Heart right ventricle (tissue), 16 donors: Measurements from ENCODE around the gene COL15A1. TPM values are rescaled to one million over a fixed set of nuclear protein-coding genes. Genes with fewer than 3 reads are reported as not detected.

Experiments used
- ATAC-seq, 8 donors: fragments of 200-7000 bp; cut with Tn5 transposase; one replicate each; pipeline ENCODE4 v1.9.1; 2020; ENCODE audit warnings: mild to moderate bottlenecking in 8 of 8, moderate library complexity in 8 of 8, moderate number of reproducible peaks in 1 of 8
- DNase-seq, 2 donors: peaks; one replicate each; pipeline ENCODE4 v3.0.0-alpha.2; 2020
- H3K27ac ChIP-seq, 10 donors: fragments of 200-600 bp; sonication (generic) in 2 of 10; one replicate each; pipeline versions ENCODE4 v1.5.0 to v1.8.0; 2020 to 2022; ENCODE audit warnings: mild to moderate bottlenecking in 3 of 10
- H3K27me3 ChIP-seq, 7 donors: fragments of 200-600 bp; one replicate each; pipeline ENCODE4 v1.8.0; 2021 to 2022; ENCODE audit warnings: mild to moderate bottlenecking in 2 of 7
- H3K36me3 ChIP-seq, 9 donors: fragments of 200-600 bp; sonication (generic) in 1 of 9; one replicate each; pipeline versions ENCODE4 v1.5.0 to v1.8.0; 2020 to 2022; ENCODE audit warnings: mild to moderate bottlenecking in 2 of 9
- H3K4me1 ChIP-seq, 9 donors: fragments of 200-600 bp; sonication (generic) in 1 of 9; one replicate each; pipeline versions ENCODE4 v1.5.0 to v1.8.0; 2020 to 2022; ENCODE audit warnings: mild to moderate bottlenecking in 4 of 9
- H3K4me3 ChIP-seq, 10 donors: fragments of 200-600 bp; sonication (generic) in 2 of 10; one replicate each; pipeline versions ENCODE4 v1.5.0 to v1.8.0; 2020 to 2022; ENCODE audit warnings: mild to moderate bottlenecking in 7 of 10, moderate library complexity in 2 of 10
- H3K9me3 ChIP-seq, 11 donors: fragments of 200-600 bp in 10 of 11; sonication (generic) in 2 of 11; one replicate each; pipeline versions ENCODE4 v1.5.0 to v1.8.0; 2013 to 2022; ENCODE audit warnings: mild to moderate bottlenecking in 2 of 11, control low read depth in 1 of 11, moderate library complexity in 1 of 11
- CTCF ChIP-seq, 9 donors: fragments of 200-600 bp; sonication (generic) in 2 of 9; IDR thresholded peaks; one replicate each; pipeline versions ENCODE4 v1.5.0 to v1.8.0; 2021 to 2022; ENCODE audit warnings: antibody characterized with exemption in 9 of 9, mild to moderate bottlenecking in 5 of 9, moderate library complexity in 1 of 9
- WGBS, 2 donors: extraction: QIAGEN DNeasy Blood & Tissue Kit; methylation state at CpG; one replicate each; pipeline ENCODE4 v1.1.7; 2013; ENCODE audit warnings: inconsistent platforms in 1 of 2; 5-methylcytosine and 5-hydroxymethylcytosine counted together
- intact Hi-C, 10 donors: fragments of 100-400 bp; cut with DNase I; formaldehyde crosslinking; loops; one replicate each; pipeline versions ENCODE4 v1.11.1 to v1.14.2; 2022
- polyA plus RNA-seq, 2 donors: library from polyadenylated mRNA; stranded (reverse); fragments of 200-250 nt; gene quantifications; one replicate each; pipeline ENCODE4 v1.2.3, GENCODE V29; 2013
- total RNA-seq, 10 donors: library from RNA; stranded (reverse); fragmentation: NEBNext Ultra II Directional in 3 of 10; extraction: Animal tissue kit (Norgen Biotek cat#: 25700) in 3 of 10; gene quantifications; one replicate each; pipeline versions ENCODE4 v1.2.1 to v1.2.4, GENCODE V29; 2021 to 2023
- donor health status: Arrhythmogenic right ventricular cardiomyopathy.
- donor health status: ischemic (EF 13 %, LVEDD 7.1; RV severe dilation, severe dysfunction).
- donor health status: healthy with polysubstance abuse.
- donor health status: DM: no; HTN: yes; CAD: no.
- donor health status: DM: no; HTN: no; CAD: no.
- donor health status: ischemic (EF 25% LVEDD 6.9; RV normal size, moderate dysfunction).
- donor health status: ischemic (EF 25% LVEDD 5.7; RV mildly dilated, moderate dysfunction).
- donor health status: healthy.
- donor health status: DM: yes; HTN: yes; CAD: no.
- donor health status: Ischemic cardiomyopathy.
- donor health status: ischemic (EF 35%, LVEDD 5.7; RV mildly dilated, moderate dysfunction).
- donor health status: nonischemic (EF 11% LVEDD 7.7; RV severe dilation, severe dysfunction).
- donor health status: DM: yes; HTN: yes; CAD: no.
- donor health status: PGD.
- donor health status: ischemic (EF 29% LVEDD 5.4; RV normal size, mild dysfunction).
- donor health status: nonischemic (EF 23%, LVEDD 6.1; RV moderate dilation, normal function).

Gene COL15A1
- total and polyA plus RNA-seq, 12 donors = 25.6 to 64.8 (median 51.0) TPM

GRCh38 chr9:99029083-99029645 is 85.5 kb downstream of the COL15A1 start:
- H3K27ac ChIP-seq = peak overlapping the region in 1 of 10 donors; percentile 50
- DNase-seq (no peak), ATAC-seq (no peak)
- no peaks in the 10 kb centered on the region for H3K9me3 ChIP-seq
- intact Hi-C loops = no loop called here
- H3K27me3 ChIP-seq = peaks cover 0 to 8% (median 0%) of the 10 kb centered on the region in 7 donors
- TF ChIP-seq CTCF (IDR thresholded peaks at IDR 0.05) = no peak
- H3K4me1 ChIP-seq = peaks cover 0 to 10% (median 0%) of the 10 kb centered on the region in 9 donors
- no peak overlapping the region for H3K4me3 ChIP-seq
- WGBS, 2 donors = 78 to 82% methylated on average over 2 of the region's 2 CpGs
- peaks cover 0 to 82% (median 12%) of the 10 kb centered on the region in 9 donors for H3K36me3 ChIP-seq

- peak overlapping the region in 1 of 10 donors; percentile 58 for H3K27ac ChIP-seq
- WGBS, 2 donors = 70 to 76% methylated on average over 3 of the region's 3 CpGs
Measured at GRCh38 chr9:99030092-99030511, 86.4 kb downstream of the COL15A1 start.

GRCh38 chr9:99030610-99031109 is 87.0 kb downstream of the COL15A1 start:
- Histone ChIP-seq H3K27me3 (peaks cover 0 to 19% (median 0%) of the 10 kb centered on the region in 7 donors), H3K9me3 (no peaks in the 10 kb centered on the region), H3K36me3 (peaks cover 0 to 82% (median 11%) of the 10 kb centered on the region in 9 donors), H3K27ac (peak overlapping the region in 1 of 10 donors; percentile 58), H3K4me1 (peaks cover 0 to 10% (median 0%) of the 10 kb centered on the region in 9 donors), H3K4me3 (no peak overlapping the region)
- intact Hi-C loops = loop anchor here in 1 of 10 donors (10.0 kb wide), 1 partner anchor 64 kb away; no protein-coding TSS in a partner anchor
- no peak for DNase-seq
- no peak for TF ChIP-seq CTCF (IDR thresholded peaks at IDR 0.05)
- WGBS, 2 donors = 95 to 98% methylated on average over 3 of the region's 3 CpGs
- ATAC-seq = peak in 1 of 8 donors; percentile 18

More at GRCh38 chr9:99030092-99030511, 86.4 kb downstream of the COL15A1 start:
- ATAC-seq = peak in 2 of 8 donors; percentile 20 to 49
- H3K4me3 ChIP-seq = no peak overlapping the region
- no peak for DNase-seq
- peaks cover 0 to 14% (median 0%) of the 10 kb centered on the region in 7 donors for H3K27me3 ChIP-seq
- peaks cover 0 to 10% (median 0%) of the 10 kb centered on the region in 9 donors for H3K4me1 ChIP-seq
- no peaks in the 10 kb centered on the region for H3K9me3 ChIP-seq
- intact Hi-C loops = loop anchor here in 1 of 10 donors (10.0 kb wide), 1 partner anchor 65 kb away; no protein-coding TSS in a partner anchor
- no peak for TF ChIP-seq CTCF (IDR thresholded peaks at IDR 0.05)
- H3K36me3 ChIP-seq = peaks cover 0 to 82% (median 12%) of the 10 kb centered on the region in 9 donors

GRCh38 chr9:99031319-99031718 is 87.6 kb downstream of the COL15A1 start:
- Histone ChIP-seq H3K4me3 (no peak overlapping the region), H3K4me1 (peaks cover 0 to 10% (median 0%) of the 10 kb centered on the region in 9 donors), H3K27ac (peak overlapping the region in 1 of 10 donors; percentile 58), H3K27me3 (peaks cover 0 to 26% (median 0%) of the 10 kb centered on the region in 7 donors), H3K36me3 (peaks cover 0 to 82% (median 4%) of the 10 kb centered on the region in 9 donors), H3K9me3 (no peaks in the 10 kb centered on the region)
- no peak for TF ChIP-seq CTCF (IDR thresholded peaks at IDR 0.05)
- ATAC-seq (peak in 1 of 8 donors; percentile 7), DNase-seq (no peak)
- 90 to 93% methylated on average over 6 of the region's 6 CpGs for WGBS, 2 donors
- intact Hi-C loops = loop anchor here in 1 of 10 donors (10.0 kb wide), 1 partner anchor 63 kb away; no protein-coding TSS in a partner anchor
